HG03469 (cell line): ENCODE data around the gene SOCS4.

Experiments used
- ATAC-seq: cut with Tn5 transposase; IDR thresholded peaks from one replicate; pipeline ENCODE4 v1.9.1; 2021; ENCODE audit warnings: mild to moderate bottlenecking, moderate library complexity, moderate number of reproducible peaks; ENCODE audit not compliant: unreplicated experiment

The SOCS4 gene

GRCh38 chr14:55084401-55085059 is 57.5 kb downstream of the SOCS4 start:
- ATAC-seq = no peak

DNA sequence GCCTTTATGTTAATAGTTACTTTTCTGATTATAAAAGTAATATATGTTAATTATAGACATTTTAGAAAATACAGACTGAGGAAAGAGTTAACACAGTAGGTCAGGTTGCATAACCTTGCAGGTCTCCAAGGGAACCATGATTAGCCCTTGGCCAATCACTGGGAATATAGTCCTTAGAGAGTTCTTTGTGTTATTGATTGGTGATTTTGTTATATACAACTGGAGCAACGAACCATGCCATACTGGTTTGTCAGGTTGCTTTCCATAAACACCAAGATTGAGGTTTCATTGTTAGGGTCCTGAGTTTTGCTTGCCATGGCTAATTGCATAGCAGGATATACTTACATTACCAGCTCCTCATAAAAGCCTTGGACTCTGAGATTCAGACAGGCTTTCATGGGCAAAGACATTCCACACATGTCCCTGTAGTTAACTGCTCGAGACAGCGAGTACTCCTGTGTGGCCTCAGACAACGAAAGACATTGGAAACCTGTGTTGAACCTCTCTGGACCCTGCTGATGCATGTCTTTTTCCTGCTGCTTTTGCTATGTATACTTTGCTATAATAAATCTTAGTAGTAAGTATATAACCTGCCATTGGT is 58.1 kb downstream of the SOCS4 start:
- ATAC-seq = no peak

- ATAC-seq = no peak
Measured at GRCh38 chr14:55086938-55087337, 59.9 kb downstream of the SOCS4 start.

GRCh38 chr14:55088356-55088755 is 61.3 kb downstream of the SOCS4 start:
- ATAC-seq = no peak

GRCh38 chr14:55092341-55092740 is 65.3 kb downstream of the SOCS4 start:
- ATAC-seq = no peak

- ATAC-seq = no peak
Measured at GRCh38 chr14:55094292-55095157, 67.5 kb downstream of the SOCS4 start.

GRCh38 chr14:55097881-55098560 is 71.0 kb downstream of the SOCS4 start:
- peak; percentile 57 for ATAC-seq

- no peak for ATAC-seq
Measured at GRCh38 chr14:55098561-55098898, 71.5 kb downstream of the SOCS4 start.
